GM21526 (cell line): ENCODE results near the gene MIS12.

Source experiments
- ATAC-seq: cut with Tn5 transposase; IDR thresholded peaks from one replicate; pipeline ENCODE4 v1.9.1; 2021; ENCODE audit warnings: moderate library complexity; ENCODE audit not compliant: unreplicated experiment, low FRiP score

MIS12 gene

DNA sequence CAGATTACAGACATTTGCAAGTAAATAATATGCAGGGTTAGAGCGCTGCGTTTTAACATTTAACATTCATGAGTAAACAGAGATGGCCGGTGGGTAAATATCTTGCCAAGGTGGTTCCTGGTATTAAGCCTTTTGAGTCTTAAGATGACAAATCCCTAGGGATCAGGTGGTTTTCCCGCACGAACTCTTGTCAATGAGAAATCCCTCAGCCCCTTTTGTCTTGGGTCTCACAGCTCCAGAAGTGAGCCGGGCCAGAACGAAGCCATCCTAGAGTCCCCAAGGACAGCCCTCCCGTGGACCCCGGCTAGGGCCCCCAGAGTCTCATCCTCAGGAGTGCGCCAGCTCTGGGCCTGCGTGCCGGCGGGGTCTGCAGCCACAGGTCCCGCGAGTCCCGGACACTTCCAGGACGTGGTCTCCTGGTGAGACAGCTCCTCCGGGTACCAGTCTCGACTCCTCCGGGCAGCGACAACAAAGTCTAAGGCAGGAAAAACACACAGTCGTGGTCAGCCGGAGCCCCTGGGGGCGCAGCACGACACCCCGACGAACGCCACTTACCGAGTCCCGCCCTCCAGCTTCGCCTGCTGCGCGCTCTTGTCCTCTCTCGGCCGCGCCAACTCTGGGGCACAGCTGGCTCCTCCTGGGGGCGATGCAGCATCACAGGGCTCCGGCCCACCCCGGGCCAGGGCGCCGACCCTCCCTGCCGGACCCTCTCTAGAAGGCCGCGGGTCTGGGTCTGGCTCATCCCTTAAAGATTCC is 13.3 kb downstream of the MIS12 start:
- ATAC-seq: no peak

DNA sequence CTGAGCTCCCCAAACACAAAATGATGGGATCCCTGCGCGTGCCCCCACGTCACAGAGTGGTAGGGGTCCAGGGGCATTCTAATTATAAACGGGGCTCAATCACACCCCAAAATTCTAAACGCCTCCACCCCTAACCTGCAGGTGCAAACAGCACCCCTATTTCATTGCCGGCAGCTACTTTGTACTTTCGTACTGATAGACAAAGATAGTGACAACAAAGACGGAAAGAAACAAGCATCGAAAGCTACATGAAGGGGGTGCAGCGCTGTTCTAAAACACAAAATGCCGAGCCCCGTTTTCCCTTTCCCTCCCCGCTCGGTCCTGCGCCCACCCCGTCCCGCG is 13.9 kb downstream of the MIS12 start:
- no peak for ATAC-seq

DNA sequence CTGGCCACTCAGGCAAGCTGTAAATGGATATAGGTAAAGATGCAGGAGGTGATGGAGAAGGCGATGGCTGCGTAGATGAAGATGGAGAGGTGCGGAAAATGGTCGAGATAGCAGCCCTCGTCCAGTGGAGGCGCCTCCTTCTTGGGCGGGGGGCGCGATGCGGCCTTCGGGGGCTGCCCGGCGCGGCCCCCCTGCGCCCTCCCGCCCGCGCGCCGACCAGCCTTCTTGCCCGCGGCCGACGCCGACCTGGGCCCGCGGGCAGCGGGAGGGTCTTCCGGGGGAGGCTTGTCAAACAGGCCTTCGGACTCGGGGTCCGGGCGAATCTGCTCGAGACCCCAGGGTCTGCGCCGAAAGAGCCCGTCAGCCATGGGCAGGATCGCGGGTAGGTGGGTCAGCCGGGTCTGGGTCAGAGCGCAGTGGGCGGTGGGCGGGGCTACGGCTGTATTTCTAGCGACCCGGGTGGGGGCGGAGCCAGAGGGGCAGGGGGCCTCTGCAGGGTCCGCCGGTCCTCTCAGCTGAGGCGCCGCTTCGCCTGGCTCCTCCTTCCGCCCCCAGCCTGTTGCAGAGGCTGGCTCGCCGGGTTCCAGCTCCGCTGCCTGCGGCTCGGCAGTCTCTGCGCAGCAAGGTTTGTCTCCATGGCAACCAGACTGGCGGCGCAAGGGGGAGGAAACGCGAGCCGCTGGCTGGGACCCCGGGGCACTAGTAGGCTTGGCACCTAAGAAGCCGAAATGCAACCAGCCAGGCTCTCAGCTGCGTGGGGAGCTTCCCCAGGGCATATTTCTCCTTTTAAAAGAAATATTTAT is 14.4 kb downstream of the MIS12 start:
- ATAC-seq: no peak

DNA sequence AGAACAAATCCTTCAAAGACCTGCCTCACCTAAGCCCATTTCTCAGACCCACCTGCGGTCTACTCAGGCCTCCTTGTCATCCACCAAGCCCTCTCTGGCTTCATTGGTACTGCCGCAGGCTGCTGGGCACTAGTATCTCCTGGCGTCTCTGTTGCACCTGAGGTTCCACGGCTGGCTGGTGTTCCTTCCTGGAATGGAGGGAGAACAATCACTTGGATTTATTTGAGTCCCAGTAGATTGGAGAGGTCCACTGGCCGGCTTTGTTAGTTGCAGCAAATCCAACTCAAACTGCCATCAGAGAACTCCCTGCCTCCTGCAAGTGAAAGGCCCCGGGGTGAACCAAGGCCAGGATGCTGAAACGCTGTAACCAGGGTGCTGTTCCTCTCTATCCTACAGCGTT is 15.3 kb downstream of the MIS12 start:
- no peak for ATAC-seq

DNA sequence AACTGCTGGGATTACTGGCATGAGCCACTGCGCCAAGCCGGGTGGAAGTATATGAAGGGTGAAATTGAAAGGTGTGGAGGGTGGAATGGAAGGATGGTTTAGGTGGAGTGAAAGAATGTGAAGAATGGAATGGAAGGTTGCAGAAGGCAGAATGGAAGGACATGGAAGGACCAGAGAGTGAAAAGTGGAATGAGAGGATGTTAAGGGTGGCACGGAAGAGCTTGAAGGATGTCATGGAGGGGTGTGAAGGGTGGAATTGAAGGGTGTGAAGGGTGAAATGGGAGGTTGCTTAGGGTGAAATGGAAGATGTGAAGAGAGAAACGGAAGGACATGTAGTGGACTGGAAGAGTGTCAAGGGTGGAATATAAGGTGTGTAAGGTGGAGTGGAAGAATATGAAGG is 16.2 kb downstream of the MIS12 start:
- no peak for ATAC-seq

DNA sequence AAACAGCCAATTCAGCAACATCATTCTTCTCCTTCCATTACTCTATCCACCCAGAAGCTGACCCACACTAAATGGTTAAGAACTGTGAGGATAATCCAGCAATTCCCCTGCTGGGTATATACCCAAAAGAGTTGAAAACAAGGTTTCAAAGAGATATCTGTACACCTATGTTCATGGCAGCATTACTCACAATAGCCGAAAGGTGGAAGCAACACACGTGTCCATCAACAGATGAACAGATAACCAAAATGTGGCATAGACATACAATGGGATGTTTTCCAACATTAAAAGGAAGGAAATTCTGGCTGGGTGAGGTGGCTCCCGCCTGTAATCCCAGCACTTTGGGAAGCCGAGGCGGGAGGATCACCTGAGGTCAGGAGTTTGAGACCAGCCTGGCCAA is 19.9 kb downstream of the MIS12 start:
- no peak for ATAC-seq

DNA sequence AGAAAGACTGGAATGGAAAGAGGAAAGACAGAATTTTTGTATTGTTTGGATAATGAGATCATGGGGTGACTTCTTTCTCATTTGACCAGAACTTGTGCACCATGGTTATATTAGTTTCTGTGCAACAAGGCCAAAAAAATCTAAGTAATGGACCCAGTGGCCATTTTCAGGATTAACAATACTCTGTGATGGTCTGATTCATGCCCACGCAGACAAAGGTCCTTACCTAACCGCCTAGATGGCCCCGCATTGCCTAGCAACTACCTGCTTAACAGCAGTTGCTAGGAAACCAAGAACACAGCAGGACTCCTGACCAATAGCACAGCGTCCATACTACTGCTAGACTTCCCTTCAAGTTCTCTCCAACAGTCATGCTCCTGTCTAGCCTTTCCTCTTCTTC is 22.4 kb downstream of the MIS12 start:
- no peak for ATAC-seq

DNA sequence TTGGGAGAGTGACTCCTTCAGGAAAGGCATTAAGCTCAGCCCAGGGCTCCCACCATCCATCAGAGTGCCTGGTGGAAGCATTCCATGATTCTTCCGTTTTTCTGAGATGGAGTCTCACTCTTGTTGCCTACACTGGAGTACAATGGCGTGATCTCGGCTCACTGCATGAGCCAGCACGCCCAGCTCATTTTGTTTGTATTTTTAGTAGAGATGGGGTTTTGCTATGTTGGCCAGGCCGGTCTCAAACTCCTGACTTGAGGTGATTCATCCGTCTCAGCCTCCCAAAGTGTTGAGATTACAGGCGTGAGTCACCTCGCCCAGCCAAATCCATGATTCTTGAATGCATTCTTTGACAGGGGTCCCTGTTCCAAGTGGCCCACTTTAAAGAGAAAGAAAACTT is 23.1 kb downstream of the MIS12 start:
- no peak for ATAC-seq

DNA sequence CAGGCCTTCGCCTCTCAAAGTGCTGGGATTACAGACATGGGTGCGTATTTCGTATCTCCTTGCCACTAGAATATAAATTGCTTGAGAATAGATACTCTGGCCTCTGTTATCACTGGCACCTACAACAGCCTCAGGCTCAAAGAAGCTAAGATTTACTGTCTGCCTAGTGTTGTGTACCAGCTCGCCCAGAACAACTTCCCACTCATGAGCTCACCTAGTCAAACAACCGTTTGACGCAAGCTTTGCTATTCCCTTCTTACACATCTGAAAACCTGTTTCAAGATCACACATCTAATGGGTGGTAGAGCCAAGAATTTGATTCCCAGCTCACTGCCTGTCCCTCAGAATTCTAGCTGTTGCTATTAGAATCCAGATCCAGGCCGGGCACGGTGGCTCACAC is 24.4 kb downstream of the MIS12 start:
- ATAC-seq: no peak

DNA sequence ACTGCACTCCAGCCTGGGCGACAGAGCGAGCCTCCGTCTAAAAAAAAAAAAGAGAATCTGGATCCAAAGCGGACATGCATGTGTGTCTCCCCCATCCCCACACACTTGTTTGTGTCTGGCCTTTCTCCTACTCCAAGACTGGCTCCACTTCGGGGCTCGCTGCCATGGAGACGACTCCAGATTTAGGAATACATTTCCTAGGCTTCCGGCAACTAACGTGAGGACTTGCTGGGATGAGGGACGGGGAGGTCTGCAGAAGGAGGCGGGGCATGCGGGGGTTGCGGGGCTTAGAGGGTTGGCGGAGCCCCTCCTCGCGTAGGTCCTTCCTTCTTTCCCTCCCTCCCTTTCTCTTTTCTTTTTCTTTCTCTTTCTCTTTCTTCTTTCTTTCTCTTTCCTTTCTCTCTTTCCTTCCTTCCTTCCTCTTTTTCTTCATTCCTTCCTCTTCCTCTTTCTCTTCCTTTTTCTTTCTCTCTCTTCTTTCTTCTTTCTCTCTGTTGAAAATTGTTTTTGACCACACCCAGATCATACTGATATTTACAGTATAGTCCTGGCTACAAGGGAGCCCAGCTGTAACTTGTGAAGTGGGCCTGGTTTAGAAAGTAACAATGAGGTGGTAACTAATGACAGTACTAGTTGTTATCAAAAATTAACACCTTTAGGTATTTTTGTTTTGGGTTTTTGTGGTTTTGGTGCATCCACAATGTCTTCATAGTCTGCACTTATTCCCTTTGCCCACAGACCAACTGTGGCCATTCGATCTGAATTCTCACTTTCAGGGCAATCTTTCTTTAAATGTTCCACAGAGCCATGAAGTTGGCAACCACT is 25.2 kb downstream of the MIS12 start:
- ATAC-seq: no peak

DNA sequence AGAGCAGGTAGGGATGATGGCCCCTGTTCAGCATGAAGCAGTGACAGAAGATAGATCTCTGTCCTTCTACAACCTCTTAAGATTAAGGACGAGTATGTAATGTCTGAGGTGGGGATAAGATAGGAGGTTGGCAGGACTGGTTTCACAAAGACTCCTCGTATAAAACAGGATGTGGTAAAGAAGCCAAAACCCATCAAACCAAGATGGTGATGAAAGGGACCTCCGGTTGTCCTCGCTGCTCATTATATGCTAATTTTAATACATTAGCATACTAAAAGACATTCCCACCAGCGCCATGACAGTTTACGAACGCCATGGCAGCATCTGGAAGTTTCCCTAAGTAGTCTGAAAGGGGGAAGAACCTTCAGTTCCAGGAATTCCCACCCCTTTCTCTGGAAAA is 27.3 kb downstream of the MIS12 start:
- no peak for ATAC-seq

DNA sequence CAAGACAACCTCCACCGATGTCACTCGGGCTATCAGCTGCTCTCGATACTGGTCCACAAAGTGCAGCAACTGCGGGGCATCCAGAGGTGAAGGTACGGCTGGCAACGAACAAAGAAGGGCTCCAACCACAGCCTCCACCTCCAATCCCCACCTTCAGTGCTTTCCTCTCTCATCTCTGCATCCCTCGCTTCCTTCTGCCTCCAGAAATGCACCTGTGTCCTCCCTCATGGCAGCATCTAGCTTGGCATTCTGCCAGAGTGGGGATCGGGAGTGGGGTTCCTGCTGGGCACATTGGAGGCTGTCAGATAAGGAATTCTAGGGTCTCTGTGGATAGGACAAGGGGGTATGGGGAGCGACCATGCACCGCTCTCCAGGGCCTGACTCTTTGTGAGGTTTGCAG is 28.6 kb downstream of the MIS12 start:
- ATAC-seq: no peak

DNA sequence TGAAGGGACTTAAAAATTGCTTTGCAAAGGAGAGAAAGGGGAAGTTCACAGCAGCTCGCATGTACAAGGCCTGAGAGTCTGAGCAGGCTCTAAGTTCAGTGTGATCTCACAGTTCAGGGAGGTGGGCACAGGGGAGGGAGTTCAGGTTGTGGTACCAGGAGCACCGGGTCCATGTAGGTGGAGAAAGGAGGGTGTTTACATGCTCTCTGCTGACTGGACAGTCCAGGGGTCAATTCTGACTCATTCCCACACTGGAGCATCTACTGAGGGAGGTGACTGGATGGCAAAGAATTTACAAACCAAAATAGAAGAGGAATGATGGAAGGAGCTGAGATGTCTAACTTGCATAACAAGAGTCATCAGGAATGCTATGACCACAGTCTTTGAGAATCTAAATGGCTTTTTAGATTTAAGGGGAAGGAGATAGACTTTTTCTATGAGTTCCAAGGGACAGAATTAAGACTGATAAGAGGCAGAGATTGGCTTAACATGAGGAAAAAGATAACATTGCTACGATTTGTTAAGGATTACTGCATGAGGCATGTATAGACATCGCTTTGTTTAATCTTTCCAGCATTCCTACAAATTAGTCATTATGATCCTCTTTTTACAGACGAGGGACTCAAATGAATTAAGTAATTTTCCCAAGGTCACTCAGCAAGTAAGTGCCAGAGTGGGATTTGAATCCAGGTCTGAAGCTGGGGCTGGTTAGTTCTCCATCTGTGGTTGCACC is 29.9 kb downstream of the MIS12 start:
- ATAC-seq: no peak

DNA sequence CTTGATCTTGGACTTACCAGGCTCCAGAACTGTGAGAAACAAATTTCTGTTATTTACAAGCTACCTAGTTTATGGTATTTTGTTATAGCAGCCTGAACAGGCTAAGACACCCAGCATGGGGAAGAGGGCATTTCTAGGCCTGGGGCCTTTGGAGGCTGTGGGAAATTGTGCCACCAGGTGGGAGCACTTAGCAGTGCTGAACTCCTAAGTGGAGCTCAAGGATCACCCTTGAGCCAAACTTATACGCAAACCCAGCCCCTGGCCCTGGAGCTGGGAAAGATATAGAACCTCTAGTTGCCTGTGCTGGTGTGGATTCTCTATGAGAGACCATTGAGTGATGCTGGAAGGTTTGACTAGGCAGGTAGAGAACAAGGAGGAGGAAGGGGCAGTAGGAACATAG is 36.1 kb downstream of the MIS12 start:
- ATAC-seq: no peak

DNA sequence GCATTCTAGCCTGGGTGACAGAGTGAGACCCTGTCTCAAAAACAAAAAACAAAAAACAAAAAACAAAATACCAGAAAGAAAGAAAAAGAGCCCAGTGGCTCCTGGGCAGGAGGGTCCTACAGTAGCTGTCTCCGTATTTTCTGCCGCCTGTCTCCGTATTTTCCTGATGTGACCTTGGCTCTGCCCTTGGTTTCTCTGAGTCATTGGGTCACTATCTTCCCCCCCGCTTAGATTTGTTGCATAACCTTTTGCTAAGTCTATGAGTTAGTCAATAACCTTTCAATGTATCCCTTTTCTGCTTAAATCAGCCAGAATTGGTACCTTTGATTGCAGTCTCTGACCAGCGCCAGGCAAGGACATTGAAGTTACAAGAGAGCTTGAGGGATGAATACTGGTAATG is 36.9 kb downstream of the MIS12 start:
- ATAC-seq: no peak

DNA sequence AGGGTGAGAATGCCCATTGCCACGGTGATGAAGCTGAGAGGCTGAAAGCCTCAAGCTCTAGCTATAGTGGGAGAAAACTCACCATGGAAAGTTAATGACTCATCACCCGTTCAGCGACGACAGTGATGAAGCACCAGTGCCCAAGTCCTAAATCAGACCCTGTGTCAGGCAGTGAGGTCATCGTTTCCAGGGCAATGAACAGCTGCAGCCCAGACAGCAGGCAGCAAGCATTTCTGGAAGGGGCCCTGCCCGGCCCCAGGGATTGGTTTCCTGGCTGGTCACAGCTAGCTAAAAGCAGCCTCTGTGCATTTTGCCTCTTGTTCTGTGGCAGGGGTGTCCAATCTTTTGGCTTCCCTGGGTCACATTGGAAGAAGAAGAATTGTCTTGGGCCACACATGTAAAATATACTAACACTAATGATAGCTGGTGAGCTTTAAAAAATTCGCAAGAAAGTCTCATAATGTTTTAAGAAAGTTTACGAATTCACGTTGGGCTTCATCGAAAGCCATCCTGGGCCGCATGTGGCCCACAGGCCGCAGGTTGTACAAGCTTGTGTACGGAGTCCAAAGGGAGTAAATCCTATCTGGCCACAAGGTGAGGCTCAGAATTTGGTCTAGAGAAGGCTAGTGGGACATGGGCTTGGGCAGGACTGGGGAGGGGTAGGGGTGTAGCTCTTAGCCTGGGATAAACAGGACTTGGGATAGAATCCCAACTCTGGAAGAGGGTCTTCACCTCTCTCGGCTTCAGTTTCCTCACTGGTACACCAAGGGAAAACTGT is 40.6 kb downstream of the MIS12 start:
- ATAC-seq: no peak

DNA sequence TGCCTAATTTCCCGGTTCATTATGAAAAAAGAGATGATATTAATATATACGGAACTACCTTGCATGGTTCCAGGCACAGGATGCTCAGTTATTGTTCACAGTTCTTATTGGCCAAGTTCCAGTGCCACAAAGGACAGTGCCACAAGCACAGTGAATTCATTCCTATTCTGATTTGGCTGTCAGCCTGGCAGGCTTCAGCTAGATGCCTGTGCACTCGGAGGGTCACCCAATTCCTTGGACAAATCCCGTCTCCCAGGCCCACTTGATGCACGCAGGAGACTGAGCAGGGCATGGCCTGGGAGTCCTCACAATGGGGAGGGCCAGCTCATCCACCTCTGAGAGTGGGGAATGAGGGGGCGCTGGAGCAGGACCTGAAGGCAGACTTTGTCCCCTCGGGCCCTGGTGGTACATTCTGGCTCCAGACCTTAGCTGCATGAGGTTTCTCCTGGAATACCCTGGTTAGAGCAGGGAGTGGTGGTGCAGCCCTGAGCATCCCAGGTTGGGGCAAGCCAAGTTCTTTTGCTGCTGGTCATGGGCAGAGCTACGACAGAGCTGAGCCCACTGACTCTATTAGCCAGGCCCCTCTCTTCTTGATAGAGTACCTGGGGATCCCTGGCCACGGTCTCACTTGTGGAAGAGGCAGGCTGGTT is 41.4 kb downstream of the MIS12 start:
- no peak for ATAC-seq

DNA sequence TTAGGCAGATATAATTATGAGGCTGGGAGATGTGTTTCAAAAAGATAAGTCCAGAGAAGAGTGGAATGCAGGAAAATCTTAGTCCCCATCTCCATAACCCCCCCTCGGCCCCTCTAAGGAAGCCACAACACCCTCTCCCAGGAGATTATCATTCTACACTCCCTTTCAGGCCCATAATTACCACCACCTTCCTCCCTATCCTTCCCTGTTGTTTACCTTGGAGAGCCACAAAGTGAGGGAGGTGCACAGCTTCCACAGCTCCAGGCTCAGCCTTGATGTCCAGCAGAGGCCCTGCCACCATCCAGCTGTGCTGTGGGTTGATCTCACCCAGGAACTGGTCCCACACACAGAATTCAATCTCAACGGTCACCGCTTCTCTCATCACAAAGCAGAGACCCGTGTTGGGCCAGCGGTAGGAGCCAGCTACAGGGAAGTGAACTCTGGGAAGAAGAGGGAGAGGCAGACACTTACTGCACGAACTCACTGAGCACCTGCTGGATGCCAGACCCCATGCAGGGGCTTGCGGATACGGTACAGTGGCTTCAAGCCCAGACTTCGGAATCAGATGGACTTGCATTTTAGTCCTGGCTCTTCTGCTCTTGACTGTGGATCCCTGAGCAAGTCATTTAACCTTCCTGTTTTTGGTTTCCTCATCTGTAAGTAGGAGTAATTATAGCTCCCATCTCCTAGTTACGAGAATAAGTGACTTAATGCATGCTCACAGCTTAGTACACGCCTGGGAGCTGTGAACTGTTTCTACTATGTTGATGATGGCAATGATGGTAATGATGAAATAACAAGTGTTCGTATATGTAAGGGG is 44.1 kb downstream of the MIS12 start:
- ATAC-seq: no peak

DNA sequence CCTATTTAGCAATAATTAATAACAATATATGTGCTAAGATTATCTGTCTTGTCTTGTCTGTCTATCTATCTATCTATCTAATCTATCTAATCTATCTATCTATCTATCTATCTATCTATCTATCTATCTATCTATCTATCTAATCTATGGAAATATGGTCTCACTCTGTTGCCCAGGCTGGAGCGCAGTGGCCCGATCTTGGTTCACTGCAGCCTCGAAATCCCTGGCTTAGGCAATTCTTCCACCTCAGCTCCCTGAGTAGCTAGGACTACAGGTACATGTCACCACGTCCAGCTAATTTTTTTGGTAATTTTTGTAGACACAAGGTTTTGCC is 44.7 kb downstream of the MIS12 start:
- ATAC-seq: no peak
